Uterus (tissue), 2 donors: Measurements from ENCODE around the gene MYO18B.

Experiments used
- CTCF ChIP-seq, 4 experiments: fragments of 200-600 bp in 2 of 4; fragments of 450-650 bp in 2 of 4; sonication (generic) in 2 of 4; IDR thresholded peaks; one replicate each; pipeline ENCODE4 v1.5.1; 2016 to 2019; ENCODE audit warnings: antibody characterized with exemption in 4 of 4, mild to moderate bottlenecking in 2 of 4, moderate library complexity in 1 of 4
- POLR2A ChIP-seq, 2 donors: fragments of 450-650 bp; IDR thresholded peaks; one replicate each; pipeline ENCODE4 v1.6.1; 2016; ENCODE audit warnings: antibody characterized with exemption in 2 of 2, mild to moderate bottlenecking in 1 of 2, moderate library complexity in 1 of 2

GRCh38 chr22:25759825-25760231 lies 17.8 kb downstream of the MYO18B start:
- TF ChIP-seq CTCF (IDR thresholded peaks at IDR 0.05) = no peak
- TF ChIP-seq POLR2A (IDR thresholded peaks at IDR 0.05) = no peak
